Progenitor cell of endocrine pancreas (in vitro differentiated cells): ENCODE results near the gene ST6GALNAC4. TPM values are rescaled to one million over a fixed set of nuclear protein-coding genes. Genes with fewer than 3 reads are reported as not detected.
A peak's percentile ranks its signal among the peaks of the same experiment; 100 is the strongest.

Experiments
- DNase-seq: peaks from one replicate; pipeline ENCODE4 v3.0.0; 2021; ENCODE audit warnings: low spot score; ENCODE audit not compliant: unreplicated experiment
- H3K27ac Mint-ChIP-seq: 2 replicates; pipeline ENCODE4 v1.8.0; 2021; ENCODE audit warnings: mild to moderate bottlenecking, moderate library complexity, mixed read lengths
- H3K27me3 Mint-ChIP-seq: 2 replicates; pipeline ENCODE4 v1.8.0; 2021; ENCODE audit warnings: mixed read lengths
- H3K36me3 Mint-ChIP-seq: 2 replicates; pipeline ENCODE4 v1.8.0; 2022; ENCODE audit warnings: mixed read lengths; ENCODE audit not compliant: insufficient read depth
- H3K4me1 Mint-ChIP-seq: 2 replicates; pipeline ENCODE4 v1.8.0; 2021; ENCODE audit warnings: low read depth, mixed read lengths
- H3K4me3 Mint-ChIP-seq: 2 replicates; pipeline ENCODE4 v1.8.0; 2021; ENCODE audit warnings: low read depth, mild to moderate bottlenecking, moderate library complexity, mixed read lengths
- H3K9me3 Mint-ChIP-seq: 2 replicates; pipeline ENCODE4 v1.8.0; 2021; ENCODE audit warnings: low read depth, mixed read lengths
- CTCF ChIP-seq: fragments of 200-600 bp; sonication (generic); IDR thresholded peaks from one replicate; pipeline ENCODE4 v1.5.0; 2021; ENCODE audit warnings: antibody characterized with exemption, mild to moderate bottlenecking; ENCODE audit not compliant: unreplicated experiment
- total RNA-seq: library from RNA; stranded (reverse); gene quantifications from 2 replicates; pipeline ENCODE4 v1.2.1, GENCODE V29; 2021

The ST6GALNAC4 gene
- total RNA-seq, 1 donor from 2014 or later, result 7.7 TPM

- Mint-ChIP-seq H3K36me3 (peaks cover 6% of the 10 kb centered on the region), H3K4me3 (peak overlapping the region; percentile 85)
These were observed 20.2 kb upstream of the ST6GALNAC4 start for GRCh38 chr9:127937056-127937387.

GRCh38 chr9:127936347-127936852 is 19.6 kb upstream of the ST6GALNAC4 start:
- Mint-ChIP-seq H3K27ac (peak overlapping the region; percentile 56), H3K4me3 (peak overlapping the region; percentile 85), H3K36me3 (peaks cover 4% of the 10 kb centered on the region), H3K27me3 (peaks cover 3% of the 10 kb centered on the region), H3K9me3 (no peaks in the 10 kb centered on the region), H3K4me1 (peaks cover 19% of the 10 kb centered on the region)
- DNase-seq, result no peak
- TF ChIP-seq CTCF, result no peak

More at GRCh38 chr9:127937056-127937387, 20.2 kb upstream of the ST6GALNAC4 start:
- DNase-seq, result no peak
- peak overlapping the region; percentile 96 for H3K27ac Mint-ChIP-seq
- no peaks in the 10 kb centered on the region for H3K9me3 Mint-ChIP-seq
- no peaks in the 10 kb centered on the region for H3K27me3 Mint-ChIP-seq
- H3K4me1 Mint-ChIP-seq, result peaks cover 19% of the 10 kb centered on the region
- TF ChIP-seq CTCF, result no peak

- no peak for DNase-seq
- peak overlapping the region; percentile 56 for H3K27ac Mint-ChIP-seq
- peak overlapping the region; percentile 69 for H3K4me3 Mint-ChIP-seq
- H3K36me3 Mint-ChIP-seq, result peaks cover 4% of the 10 kb centered on the region
- H3K4me1 Mint-ChIP-seq, result peaks cover 22% of the 10 kb centered on the region
- H3K9me3 Mint-ChIP-seq, result no peaks in the 10 kb centered on the region
- TF ChIP-seq CTCF, result no peak
- H3K27me3 Mint-ChIP-seq, result peaks cover 8% of the 10 kb centered on the region
These were observed 19.0 kb upstream of the ST6GALNAC4 start for GRCh38 chr9:127935765-127936221.

- Mint-ChIP-seq H3K27ac (no peak overlapping the region), H3K9me3 (no peaks in the 10 kb centered on the region), H3K36me3 (peaks cover 2% of the 10 kb centered on the region), H3K4me3 (no peak overlapping the region), H3K4me1 (peaks cover 22% of the 10 kb centered on the region), H3K27me3 (peaks cover 11% of the 10 kb centered on the region)
- TF ChIP-seq CTCF, result no peak
- no peak for DNase-seq
These were observed 18.1 kb upstream of the ST6GALNAC4 start for GRCh38 chr9:127934986-127935385.

- Mint-ChIP-seq H3K9me3 (no peaks in the 10 kb centered on the region), H3K27ac (peak overlapping the region; percentile 42), H3K4me1 (peaks cover 22% of the 10 kb centered on the region), H3K27me3 (peaks cover 19% of the 10 kb centered on the region), H3K36me3 (peaks cover 2% of the 10 kb centered on the region), H3K4me3 (peak overlapping the region; percentile 31)
- DNase-seq, result no peak
- TF ChIP-seq CTCF, result no peak
These were observed 17.4 kb upstream of the ST6GALNAC4 start for GRCh38 chr9:127934248-127934647.
